Thyroid gland (tissue), 4 donors: ENCODE measurements around the gene POLD2. TPM values are rescaled to one million over a fixed set of nuclear protein-coding genes. Genes with fewer than 3 reads are reported as not detected.
A peak's percentile ranks its signal among the peaks of the same experiment; 100 is the strongest.

Experiments used
- DNase-seq, 2 donors: peaks; one replicate each; pipeline ENCODE4 v3.0.0-alpha.2; 2019
- H3K27ac ChIP-seq, 3 donors: fragments of 200-600 bp; sonication (generic); 1 replicate in 2 of 3; 2 replicates in 1 of 3; pipeline ENCODE4 v1.5.1; 2016 to 2019; ENCODE audit warnings: mild to moderate bottlenecking in 1 of 3, moderate library complexity in 1 of 3
- H3K27me3 ChIP-seq: fragments of 200-600 bp; sonication (generic); one replicate; pipeline ENCODE4 v1.5.1; 2019
- H3K36me3 ChIP-seq, 2 donors: fragments of 200-600 bp; sonication (generic); one replicate each; pipeline ENCODE4 v1.5.1; 2016 to 2019
- H3K4me1 ChIP-seq, 2 donors: fragments of 200-600 bp; sonication (generic); one replicate each; pipeline ENCODE4 v1.5.1; 2017 to 2019
- H3K4me3 ChIP-seq, 3 donors: fragments of 200-600 bp; sonication (generic); replicated peaks in 1 of 3; 1 replicate in 2 of 3; 2 replicates in 1 of 3; pipeline ENCODE4 v1.5.1; 2016; ENCODE audit warnings: mild to moderate bottlenecking in 1 of 3
- H3K9me3 ChIP-seq: fragments of 200-600 bp; sonication (generic); one replicate; pipeline ENCODE4 v1.5.1; 2017
- CTCF ChIP-seq, 6 experiments: fragments of 200-600 bp in 3 of 6; fragments of 450-650 bp in 3 of 6; sonication (generic) in 3 of 6; IDR thresholded peaks; one replicate each; pipeline ENCODE4 v1.5.1; 2016 to 2019; ENCODE audit warnings: antibody characterized with exemption in 6 of 6, mild to moderate bottlenecking in 2 of 6, inconsistent platforms in 1 of 6, moderate library complexity in 1 of 6
- POLR2A ChIP-seq, 2 donors: fragments of 450-650 bp; IDR thresholded peaks; one replicate each; pipeline ENCODE4 v1.6.1; 2017; ENCODE audit warnings: antibody characterized with exemption in 2 of 2, mild to moderate bottlenecking in 2 of 2, moderate library complexity in 1 of 2
- WGBS, 2 donors: methylation state at CpG; one replicate each; pipeline ENCODE4 v1.1.5; 2017; 5-methylcytosine and 5-hydroxymethylcytosine counted together
- intact Hi-C: fragments of 100-400 bp; cut with DNase I; formaldehyde crosslinking; loops from one replicate; pipeline ENCODE4 v1.15.1; 2023
- microRNA-seq: library from miRNA; unstranded; fragments of <30 nt; microRNA quantifications from one replicate; pipeline ENCODE4, GENCODE V29; 2016
- small RNA-seq: library from RNA; depleted of rRNA; stranded (forward); fragments of <200 nt; gene quantifications from one replicate; pipeline ENCODE3, GENCODE V24; 2016
- total RNA-seq, 4 donors: library from RNA; depleted of rRNA; stranded (reverse); fragments of >200 nt; gene quantifications; one replicate each; pipeline ENCODE4 v1.2.3, GENCODE V29; 2016

The POLD2 gene
- total RNA-seq, 4 donors from 2014 or later = 48.8 to 65.8 (median 55.1) TPM

- peaks cover 1 to 2% of the 10 kb centered on the region in 2 donors for H3K36me3 ChIP-seq
- TF ChIP-seq CTCF (IDR thresholded peaks at IDR 0.05) = no peak
- TF ChIP-seq POLR2A (IDR thresholded peaks at IDR 0.05) = no peak
- peak in 1 of 2 donors; percentile 2 for DNase-seq
- no peak overlapping the region for H3K4me3 ChIP-seq
- no peaks in the 10 kb centered on the region for H3K9me3 ChIP-seq
- peaks cover 15 to 26% of the 10 kb centered on the region in 2 donors for H3K4me1 ChIP-seq
- intact Hi-C loops = no loop called here
- no peak overlapping the region for H3K27ac ChIP-seq
- no peaks in the 10 kb centered on the region for H3K27me3 ChIP-seq
- 77 to 82% methylated on average over 7 of the region's 7 CpGs for WGBS, 2 donors
Observed at GRCh38 chr7:44066494-44067063, 56.8 kb downstream of the POLD2 start.

- Histone ChIP-seq H3K4me1 (peaks cover 15 to 26% of the 10 kb centered on the region in 2 donors), H3K27me3 (no peaks in the 10 kb centered on the region), H3K36me3 (peaks cover 6 to 7% of the 10 kb centered on the region in 2 donors), H3K9me3 (no peaks in the 10 kb centered on the region), H3K27ac (no peak overlapping the region), H3K4me3 (no peak overlapping the region)
- intact Hi-C loops = no loop called here
- DNase-seq = no peak
- TF ChIP-seq CTCF (IDR thresholded peaks at IDR 0.05) = no peak
- no peak for TF ChIP-seq POLR2A (IDR thresholded peaks at IDR 0.05)
- WGBS, 2 donors = 45 to 51% methylated on average over 6 of the region's 6 CpGs
Observed at GRCh38 chr7:44066111-44066460, 57.3 kb downstream of the POLD2 start.

GRCh38 chr7:44065431-44066110 lies 57.8 kb downstream of the POLD2 start, which contains the start of gene PGAM2:
PGAM2 (minus strand) TSS chr7:44065567; CDS start chr7:44065529, 38 bp downstream.
- Histone ChIP-seq H3K9me3 (no peaks in the 10 kb centered on the region), H3K36me3 (peaks cover 10 to 11% of the 10 kb centered on the region in 2 donors), H3K27me3 (no peaks in the 10 kb centered on the region), H3K4me3 (no peak within 1 kb of the TSS), H3K27ac (no peak within 1 kb of the TSS), H3K4me1 (peaks cover 15 to 26% of the 10 kb centered on the region in 2 donors)
- intact Hi-C loops = no loop called here
- DNase-seq = peak; percentile 76 to 78
- TF ChIP-seq POLR2A (IDR thresholded peaks at IDR 0.05) (no peak), CTCF (IDR thresholded peaks at IDR 0.05) (no peak)
- 18 to 28% methylated on average over 10 to 14 of the region's 14 CpGs for WGBS, 2 donors

- intact Hi-C loops = no loop called here
- TF ChIP-seq POLR2A (IDR thresholded peaks at IDR 0.05) (peak in 1 of 2 donors; percentile 11), CTCF (IDR thresholded peaks at IDR 0.05) (no peak)
- Histone ChIP-seq H3K4me3 (no peak overlapping the region), H3K27me3 (no peaks in the 10 kb centered on the region), H3K36me3 (peaks cover 11 to 17% of the 10 kb centered on the region in 2 donors), H3K9me3 (no peaks in the 10 kb centered on the region), H3K27ac (no peak overlapping the region), H3K4me1 (peaks cover 15 to 26% of the 10 kb centered on the region in 2 donors)
- 7 to 18% methylated on average over 3 to 29 of the region's 33 CpGs for WGBS, 2 donors
- DNase-seq = peak in 1 of 2 donors; percentile 23
Observed at GRCh38 chr7:44064791-44065430, 58.4 kb downstream of the POLD2 start.

Small RNA genes within 50 kb of the gene (microRNA-seq; reads per million reads assigned to microRNA genes)
- gene MIR6838 = 1.1 reads per million

Small RNA genes within 50 kb of the gene (small RNA-seq; reads per million reads assigned to genes)
- not detected for gene RNA5SP230

Other genes with a start within 250 kb of the POLD2 start
- gene URGCP, start 217.0 kb downstream of the POLD2 start, total RNA-seq = 10 to 100 TPM; 33.2 to 51.6 (median 41.0) TPM
- gene UBE2D4, start 197.1 kb downstream of the POLD2 start, total RNA-seq = 10 to 100 TPM; 28.2 to 50.4 (median 31.1) TPM
- gene SPDYE1, start 125.7 kb downstream of the POLD2 start, total RNA-seq = not detected
- 100 to 1,000 TPM; 108 to 165 (median 138) TPM for gene DBNL, start 78.8 kb downstream of the POLD2 start, total RNA-seq
- gene PGAM2, start 58.0 kb downstream of the POLD2 start, total RNA-seq = 10 to 100 TPM in 2 of 4 donors, 1 to 10 TPM in 2; 2.2 to 28.0 (median 9.1) TPM
- 10 to 100 TPM; 51.1 to 85.0 (median 58.2) TPM for gene POLM, start 41.0 kb downstream of the POLD2 start, total RNA-seq
- 100 to 1,000 TPM in 1 of 4 donors, 10 to 100 TPM in 3; 38.9 to 151 (median 57.6) TPM for gene AEBP1, start 19.2 kb downstream of the POLD2 start, total RNA-seq
- not detected for gene MYL7, start 17.8 kb upstream of the POLD2 start, total RNA-seq
- gene GCK, start 65.9 kb upstream of the POLD2 start, total RNA-seq = under 1 TPM in 2 of 4 donors, not detected in 2; 0.22 to 0.73 TPM
- gene YKT6, start 77.4 kb upstream of the POLD2 start, total RNA-seq = 10 to 100 TPM; 51.7 to 90.0 (median 60.2) TPM
- gene CAMK2B, start 202.0 kb upstream of the POLD2 start, total RNA-seq = 10 to 100 TPM in 3 of 4 donors, 1 to 10 TPM in 1; 7.0 to 19.3 (median 18.5) TPM